ENCODE data around the gene PRUNE2. TPM values are rescaled to one million over a fixed set of nuclear protein-coding genes. Genes with fewer than 3 reads are reported as not detected.

The PRUNE2 gene
- total RNA-seq, 2 experiments from 2014 or later = not detected

- H3K36me3 Mint-ChIP-seq (ENCODE audit: low read depth) = no peaks in the 10 kb centered on the region
- ATAC-seq (ENCODE audit: poor library complexity) (no peak), DNase-seq (no peak)
- Histone ChIP-seq H3K36me3 (ENCODE audit: insufficient read depth, low read length) (no peaks in the 10 kb centered on the region), H3K27me3 (ENCODE audit: control insufficient read depth in 1 of 2, insufficient read depth in 2 of 2, low read length in 2 of 2) (no peaks in the 10 kb centered on the region), H3K4me1 (ENCODE audit: insufficient read depth, low read length) (no peaks in the 10 kb centered on the region), H3K4me3 (ENCODE audit: low read length) (no peak overlapping the region), H3K9me3 (ENCODE audit: control insufficient read depth in 1 of 2, insufficient read depth in 1 of 2, low read length in 2 of 2) (peaks cover 0 to 3% of the 10 kb centered on the region in 2 experiments), H3K27ac (ENCODE audit: low read depth in 1 of 2, low read length in 2 of 2) (no peak overlapping the region)
- no peak for TF ChIP-seq CTCF (IDR thresholded peaks at IDR 0.05)
- H3K27me3 Mint-ChIP-seq = peaks cover 5% of the 10 kb centered on the region
- H3K4me3 Mint-ChIP-seq = no peak overlapping the region
- POLR2A ChIA-PET = no interaction called here
- intact Hi-C loops (cut with DNase I, micrococcal nuclease) = no loop called here
- no peaks in the 10 kb centered on the region for H3K4me1 Mint-ChIP-seq (ENCODE audit: low read depth)
- H3K9me3 Mint-ChIP-seq = no peaks in the 10 kb centered on the region
- CTCF ChIA-PET = interaction anchor here (1.4 kb wide), 1 partner anchor 9 kb away, joined by 3 read pairs; no protein-coding TSS in a partner anchor
- H3K27ac Mint-ChIP-seq = no peak overlapping the region
Observed at GRCh38 chr9:76835571-76836283, 70.2 kb downstream of the PRUNE2 start.

- CTCF ChIA-PET = interaction anchor here (1.0 kb wide), 1 partner anchor 10 kb away, joined by 3 read pairs; no protein-coding TSS in a partner anchor
- no peaks in the 10 kb centered on the region for H3K27me3 ChIP-seq (ENCODE audit: control insufficient read depth in 1 of 2, insufficient read depth in 2 of 2, low read length in 2 of 2)
- Mint-ChIP-seq H3K4me3 (no peak overlapping the region), H3K36me3 (ENCODE audit: low read depth) (no peaks in the 10 kb centered on the region), H3K27me3 (peaks cover 19% of the 10 kb centered on the region), H3K4me1 (ENCODE audit: low read depth) (no peaks in the 10 kb centered on the region), H3K27ac (no peak overlapping the region), H3K9me3 (no peaks in the 10 kb centered on the region)
- H3K36me3 ChIP-seq (ENCODE audit: insufficient read depth, low read length) = no peaks in the 10 kb centered on the region
- POLR2A ChIA-PET = no interaction called here
- intact Hi-C loops (cut with DNase I, micrococcal nuclease) = no loop called here
- H3K27ac ChIP-seq (ENCODE audit: low read depth in 1 of 2, low read length in 2 of 2) = no peak overlapping the region
- peaks cover 0 to 4% of the 10 kb centered on the region in 2 experiments for H3K9me3 ChIP-seq (ENCODE audit: control insufficient read depth in 1 of 2, insufficient read depth in 1 of 2, low read length in 2 of 2)
- ATAC-seq (ENCODE audit: poor library complexity) = no peak
- no peaks in the 10 kb centered on the region for H3K4me1 ChIP-seq (ENCODE audit: insufficient read depth, low read length)
- DNase-seq = no peak
- H3K4me3 ChIP-seq (ENCODE audit: low read length) = no peak overlapping the region
- TF ChIP-seq CTCF (IDR thresholded peaks at IDR 0.05) = no peak
Observed at GRCh38 chr9:76828447-76828846, 77.5 kb downstream of the PRUNE2 start.

DNA sequence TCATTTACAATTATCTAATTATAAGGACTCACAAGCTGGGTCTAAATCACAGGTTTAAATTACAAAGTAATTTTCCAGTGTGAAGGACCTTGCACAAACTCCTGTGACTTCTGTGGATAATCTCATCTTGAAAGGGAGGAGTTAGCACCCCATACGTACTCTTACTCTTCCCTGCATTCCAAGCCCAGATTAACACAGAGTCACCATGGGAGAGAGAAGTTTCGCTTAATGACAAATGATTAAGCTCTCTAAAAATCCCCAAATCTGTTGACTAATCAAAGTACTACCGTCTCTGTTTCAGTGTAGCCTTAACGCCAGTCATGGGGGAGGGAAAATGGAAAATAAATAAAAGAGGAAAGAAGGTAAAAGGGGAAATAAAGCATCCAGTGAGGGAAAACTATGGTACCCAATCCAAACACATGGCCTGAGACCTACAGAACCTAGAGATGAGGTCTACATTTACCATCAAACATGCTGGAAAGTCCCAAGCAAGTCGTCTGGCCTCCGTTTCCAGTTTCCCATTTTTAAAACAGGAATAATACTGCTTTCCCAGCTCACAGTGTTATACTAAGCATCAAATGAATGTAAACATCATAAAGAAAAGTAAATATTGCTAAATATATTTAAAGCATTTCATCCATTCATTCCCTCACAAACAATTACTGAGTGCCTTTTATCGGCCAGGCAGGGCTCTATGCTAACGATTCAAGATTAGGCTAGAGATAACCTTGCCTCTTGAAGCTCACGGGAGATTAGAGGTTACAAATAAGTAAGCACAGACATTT lies 78.4 kb downstream of the PRUNE2 start:
- Histone ChIP-seq H3K36me3 (ENCODE audit: insufficient read depth, low read length) (no peaks in the 10 kb centered on the region), H3K9me3 (ENCODE audit: control insufficient read depth in 1 of 2, insufficient read depth in 1 of 2, low read length in 2 of 2) (peaks cover 0 to 4% of the 10 kb centered on the region in 2 experiments), H3K27ac (ENCODE audit: low read depth in 1 of 2, low read length in 2 of 2) (no peak overlapping the region), H3K4me1 (ENCODE audit: insufficient read depth, low read length) (no peaks in the 10 kb centered on the region), H3K27me3 (ENCODE audit: control insufficient read depth in 1 of 2, insufficient read depth in 2 of 2, low read length in 2 of 2) (no peaks in the 10 kb centered on the region), H3K4me3 (ENCODE audit: low read length) (no peak overlapping the region)
- DNase-seq = no peak
- Mint-ChIP-seq H3K27me3 (peaks cover 19% of the 10 kb centered on the region), H3K9me3 (no peaks in the 10 kb centered on the region), H3K4me1 (ENCODE audit: low read depth) (no peaks in the 10 kb centered on the region), H3K36me3 (ENCODE audit: low read depth) (no peaks in the 10 kb centered on the region), H3K27ac (no peak overlapping the region), H3K4me3 (no peak overlapping the region)
- ChIA-PET CTCF (no interaction called here), POLR2A (no interaction called here)
- no peak for ATAC-seq (ENCODE audit: poor library complexity)
- no peak for TF ChIP-seq CTCF (IDR thresholded peaks at IDR 0.05)
- intact Hi-C loops (cut with DNase I, micrococcal nuclease) = no loop called here
